ENCODE measurements around the gene LRP1B. TPM values are rescaled to one million over a fixed set of nuclear protein-coding genes. Genes with fewer than 3 reads are reported as not detected.

LRP1B gene
- total RNA-seq, 1 experiment from 2014 or later: 0.52 TPM

- no peak for TF ChIP-seq ELF4 (CRISPR knock-in tag; IDR thresholded peaks at IDR 0.05; ENCODE audit: low read depth)
- no peak for TF ChIP-seq NR2C2 (CRISPR knock-in tag; IDR thresholded peaks at IDR 0.05)
- TF ChIP-seq TP53 (CRISPR knock-in tag; IDR thresholded peaks at IDR 0.05): no peak
- no peak for TF ChIP-seq E2F5 (CRISPR knock-in tag; IDR thresholded peaks at IDR 0.05)
- no peak for TF ChIP-seq ZNF532 (CRISPR knock-in tag; IDR thresholded peaks at IDR 0.05; ENCODE audit: borderline replicate concordance)
- TF ChIP-seq USF2 (CRISPR knock-in tag; IDR thresholded peaks at IDR 0.05): no peak
Observed at GRCh38 chr2:141560723-141561122, 570.1 kb downstream of the LRP1B start (continued).

- ATAC-seq: no peak
- POLR2A ChIA-PET: no interaction called here
- Mint-ChIP-seq H3K9me3 (no peaks in the 10 kb centered on the region), H3K4me3 (no peak overlapping the region), H3K4me1 (peaks cover 25% of the 10 kb centered on the region), H3K36me3 (no peaks in the 10 kb centered on the region), H3K27me3 (ENCODE audit: low read depth) (no peaks in the 10 kb centered on the region), H3K27ac (peak overlapping the region; percentile 27; the same call in 1 of the 2 replicates)
- DNase-seq (ENCODE audit: low spot score): no peak
- CTCF ChIA-PET: no interaction called here
- TF ChIP-seq STAT6 (CRISPR knock-in tag; conservative IDR thresholded peaks at IDR 0.05; ENCODE audit: low read depth) (no peak), CREM (CRISPR knock-in tag; IDR thresholded peaks at IDR 0.05) (no peak), E2F4 (CRISPR knock-in tag; IDR thresholded peaks at IDR 0.05; ENCODE audit: borderline replicate concordance, low read depth) (no peak), TEAD1 (CRISPR knock-in tag; IDR thresholded peaks at IDR 0.05) (no peak), ZNF138 (CRISPR knock-in tag; conservative IDR thresholded peaks at IDR 0.05) (no peak), USF2 (CRISPR knock-in tag; IDR thresholded peaks at IDR 0.05) (no peak), CDX4 (CRISPR knock-in tag; IDR thresholded peaks at IDR 0.05; ENCODE audit: borderline replicate concordance) (no peak), SMAD3 (CRISPR knock-in tag; IDR thresholded peaks at IDR 0.05; ENCODE audit: borderline replicate concordance) (no peak), ESRRA (CRISPR knock-in tag; IDR thresholded peaks at IDR 0.05; ENCODE audit: borderline replicate concordance) (no peak), ARID4B (CRISPR knock-in tag; IDR thresholded peaks at IDR 0.05; ENCODE audit: borderline replicate concordance) (no peak), ATF3 (CRISPR knock-in tag; conservative IDR thresholded peaks at IDR 0.05) (no peak), RELA (CRISPR knock-in tag; IDR thresholded peaks at IDR 0.05; ENCODE audit: borderline replicate concordance) (no peak)
Observed at GRCh38 chr2:141557329-141558095, 573.3 kb downstream of the LRP1B start.

Data from WTC11 (cell line).